ENCODE results near the gene ADI1. TPM values are rescaled to one million over a fixed set of nuclear protein-coding genes. Genes with fewer than 3 reads are reported as not detected.

ADI1 gene
- total RNA-seq, 2 donors from 2014 or later: 83.2 to 83.5 TPM

DNA sequence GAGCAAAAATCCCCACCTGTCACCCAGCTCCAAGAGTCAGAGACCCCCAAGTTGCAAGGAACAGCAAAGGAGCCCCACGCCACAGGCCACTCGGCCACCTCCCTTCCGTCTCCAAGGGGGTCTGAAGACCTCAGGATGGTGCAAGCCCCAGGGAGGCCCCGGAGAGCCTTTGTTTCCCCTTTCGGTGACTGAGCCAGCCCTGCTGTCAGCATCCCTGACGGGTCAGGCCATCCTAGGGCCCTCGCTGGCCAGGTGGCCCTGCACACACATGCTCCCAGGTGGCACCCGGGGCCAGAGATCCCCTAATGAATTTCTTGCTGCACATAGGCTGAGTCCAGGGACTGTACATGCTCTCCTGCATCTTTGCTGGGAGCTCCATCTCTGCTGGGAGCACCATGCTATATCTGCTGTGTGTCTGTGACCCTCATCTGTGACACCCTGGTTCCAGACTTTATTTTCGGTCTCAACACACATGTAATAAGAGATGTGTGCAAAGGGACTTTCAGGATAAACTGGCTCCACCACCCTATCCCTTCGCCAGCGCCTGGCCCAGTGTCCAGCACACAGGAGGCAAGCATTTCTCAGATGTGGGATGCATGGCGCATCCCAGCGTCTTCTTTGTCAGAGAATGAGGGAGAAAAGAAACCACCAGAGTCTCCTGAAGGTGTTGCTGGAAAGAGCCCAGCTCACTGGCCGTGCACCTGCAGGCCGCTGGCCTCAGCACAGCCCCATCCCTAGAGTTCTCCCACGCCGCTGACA lies 27.4 kb downstream of the ADI1 start:
- no peaks in the 10 kb centered on the region for H3K4me1 ChIP-seq
- TF ChIP-seq, protein P1, sequence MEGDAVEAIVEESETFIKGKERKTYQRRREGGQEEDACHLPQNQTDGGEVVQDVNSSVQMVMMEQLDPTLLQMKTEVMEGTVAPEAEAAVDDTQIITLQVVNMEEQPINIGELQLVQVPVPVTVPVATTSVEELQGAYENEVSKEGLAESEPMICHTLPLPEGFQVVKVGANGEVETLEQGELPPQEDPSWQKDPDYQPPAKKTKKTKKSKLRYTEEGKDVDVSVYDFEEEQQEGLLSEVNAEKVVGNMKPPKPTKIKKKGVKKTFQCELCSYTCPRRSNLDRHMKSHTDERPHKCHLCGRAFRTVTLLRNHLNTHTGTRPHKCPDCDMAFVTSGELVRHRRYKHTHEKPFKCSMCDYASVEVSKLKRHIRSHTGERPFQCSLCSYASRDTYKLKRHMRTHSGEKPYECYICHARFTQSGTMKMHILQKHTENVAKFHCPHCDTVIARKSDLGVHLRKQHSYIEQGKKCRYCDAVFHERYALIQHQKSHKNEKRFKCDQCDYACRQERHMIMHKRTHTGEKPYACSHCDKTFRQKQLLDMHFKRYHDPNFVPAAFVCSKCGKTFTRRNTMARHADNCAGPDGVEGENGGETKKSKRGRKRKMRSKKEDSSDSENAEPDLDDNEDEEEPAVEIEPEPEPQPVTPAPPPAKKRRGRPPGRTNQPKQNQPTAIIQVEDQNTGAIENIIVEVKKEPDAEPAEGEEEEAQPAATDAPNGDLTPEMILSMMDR (IDR thresholded peaks at IDR 0.05): no peak
- no peaks in the 10 kb centered on the region for H3K27me3 ChIP-seq
- no peak overlapping the region for H3K4me3 ChIP-seq
- H3K9me3 ChIP-seq: no peaks in the 10 kb centered on the region
- no peak for DNase-seq
- intact Hi-C loops (cut with DNase I): no loop called here
- H3K27ac ChIP-seq: no peak overlapping the region
- H3K9ac ChIP-seq (ENCODE audit: low read depth in 2 of 2, low read length in 2 of 2): no peak overlapping the region
- peaks cover 4% of the 10 kb centered on the region for H3K36me3 ChIP-seq

DNA sequence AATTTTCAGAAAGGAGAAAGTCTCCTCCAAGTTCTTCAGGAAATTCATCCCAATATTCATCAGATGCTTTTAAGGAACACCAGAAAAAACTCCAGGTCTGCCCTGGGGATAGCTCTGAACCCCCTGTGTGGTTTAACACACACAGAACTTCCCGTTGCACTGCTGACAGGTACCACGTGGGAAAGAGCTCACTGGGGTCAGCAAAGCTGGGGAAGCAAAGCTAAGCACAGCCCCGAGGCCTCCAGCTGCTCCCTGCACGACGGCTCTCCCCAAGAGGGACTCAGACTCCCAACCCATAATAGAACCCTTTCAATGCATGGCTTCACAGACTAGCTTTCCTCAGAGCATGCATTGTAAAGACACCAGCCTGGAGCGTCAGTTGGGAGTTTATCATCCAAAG lies 28.0 kb downstream of the ADI1 start:
- Histone ChIP-seq H3K36me3 (no peaks in the 10 kb centered on the region), H3K9ac (ENCODE audit: low read depth in 2 of 2, low read length in 2 of 2) (no peak overlapping the region), H3K27ac (no peak overlapping the region), H3K4me3 (no peak overlapping the region), H3K4me1 (no peaks in the 10 kb centered on the region), H3K27me3 (no peaks in the 10 kb centered on the region), H3K9me3 (no peaks in the 10 kb centered on the region)
- intact Hi-C loops (cut with DNase I): no loop called here
- no peak for DNase-seq
- TF ChIP-seq, protein P1 (IDR thresholded peaks at IDR 0.05): no peak

DNA sequence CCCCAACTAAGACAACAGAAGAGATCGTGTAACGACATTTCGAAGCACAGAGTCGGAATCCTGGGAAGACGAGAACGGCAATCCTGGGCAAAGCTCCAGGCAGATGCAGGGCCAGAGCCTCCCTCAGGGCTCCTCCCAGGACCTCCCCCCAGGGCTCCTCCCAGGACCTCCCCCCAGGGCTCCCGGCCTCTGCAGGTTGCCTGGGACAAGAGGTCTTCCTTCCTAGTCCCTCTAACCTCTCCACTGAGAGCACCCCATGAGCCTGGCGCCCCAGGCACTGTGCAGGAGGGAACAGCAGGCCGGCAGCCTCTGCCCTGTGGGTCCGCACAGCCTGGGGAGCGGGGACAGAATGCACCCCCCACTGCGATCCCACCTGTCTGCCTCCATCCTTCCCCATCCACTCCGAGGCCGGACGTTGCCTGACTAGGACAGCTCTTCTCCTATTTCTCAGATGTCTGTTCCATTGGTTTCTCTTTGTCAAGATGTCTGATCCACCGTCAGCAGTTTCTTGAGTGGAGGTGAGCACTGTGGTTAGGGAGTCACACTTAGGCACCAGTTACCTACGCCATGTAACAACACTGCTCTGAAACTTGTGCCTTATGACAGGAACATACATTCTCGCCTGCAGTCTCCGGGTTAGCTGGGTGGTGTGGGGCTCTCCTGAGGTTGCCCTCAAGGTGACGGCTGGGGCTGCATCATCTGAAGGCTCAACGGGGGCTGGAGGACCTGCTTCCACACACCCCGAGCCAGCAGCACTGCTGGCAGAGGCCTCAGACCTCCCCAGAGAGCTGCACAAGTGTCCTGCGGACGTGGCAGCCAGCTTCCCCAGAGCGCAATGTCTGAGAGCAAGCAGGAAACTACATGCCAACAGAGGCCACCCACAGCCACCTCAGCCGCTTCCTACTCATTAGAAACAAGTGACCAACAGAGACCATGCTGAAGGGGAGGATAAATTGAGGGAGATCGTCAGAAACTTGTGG lies 28.9 kb downstream of the ADI1 start:
- H3K27me3 ChIP-seq: no peaks in the 10 kb centered on the region
- no peaks in the 10 kb centered on the region for H3K4me1 ChIP-seq
- no peaks in the 10 kb centered on the region for H3K9me3 ChIP-seq
- H3K27ac ChIP-seq: no peak overlapping the region
- H3K9ac ChIP-seq (ENCODE audit: low read depth in 2 of 2, low read length in 2 of 2): peak overlapping the region in 1 of 2 donors; percentile 1
- TF ChIP-seq, protein P1 (IDR thresholded peaks at IDR 0.05): no peak
- intact Hi-C loops (cut with DNase I): no loop called here
- H3K4me3 ChIP-seq: no peak overlapping the region
- DNase-seq: no peak
- H3K36me3 ChIP-seq: no peaks in the 10 kb centered on the region

DNA sequence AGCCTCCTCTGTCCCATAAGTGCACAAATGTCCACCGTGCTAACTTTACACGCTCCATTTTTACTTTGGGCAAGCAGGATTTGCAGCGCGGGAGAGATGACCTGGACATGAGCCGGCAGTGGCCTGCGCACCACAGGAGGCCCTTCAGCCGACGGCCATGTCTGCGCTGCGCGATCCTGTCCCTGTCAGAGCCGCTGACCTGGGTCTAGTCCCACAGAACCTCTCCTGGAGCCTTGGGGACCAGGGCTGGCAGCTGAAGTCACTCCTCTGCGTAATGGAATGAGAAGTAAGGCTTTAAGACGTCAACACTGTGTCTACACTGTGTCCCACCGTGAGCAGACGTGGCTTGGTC lies 29.6 kb downstream of the ADI1 start:
- TF ChIP-seq, protein P1 (IDR thresholded peaks at IDR 0.05): no peak
- no peak for DNase-seq
- H3K4me3 ChIP-seq: no peak overlapping the region

DNA sequence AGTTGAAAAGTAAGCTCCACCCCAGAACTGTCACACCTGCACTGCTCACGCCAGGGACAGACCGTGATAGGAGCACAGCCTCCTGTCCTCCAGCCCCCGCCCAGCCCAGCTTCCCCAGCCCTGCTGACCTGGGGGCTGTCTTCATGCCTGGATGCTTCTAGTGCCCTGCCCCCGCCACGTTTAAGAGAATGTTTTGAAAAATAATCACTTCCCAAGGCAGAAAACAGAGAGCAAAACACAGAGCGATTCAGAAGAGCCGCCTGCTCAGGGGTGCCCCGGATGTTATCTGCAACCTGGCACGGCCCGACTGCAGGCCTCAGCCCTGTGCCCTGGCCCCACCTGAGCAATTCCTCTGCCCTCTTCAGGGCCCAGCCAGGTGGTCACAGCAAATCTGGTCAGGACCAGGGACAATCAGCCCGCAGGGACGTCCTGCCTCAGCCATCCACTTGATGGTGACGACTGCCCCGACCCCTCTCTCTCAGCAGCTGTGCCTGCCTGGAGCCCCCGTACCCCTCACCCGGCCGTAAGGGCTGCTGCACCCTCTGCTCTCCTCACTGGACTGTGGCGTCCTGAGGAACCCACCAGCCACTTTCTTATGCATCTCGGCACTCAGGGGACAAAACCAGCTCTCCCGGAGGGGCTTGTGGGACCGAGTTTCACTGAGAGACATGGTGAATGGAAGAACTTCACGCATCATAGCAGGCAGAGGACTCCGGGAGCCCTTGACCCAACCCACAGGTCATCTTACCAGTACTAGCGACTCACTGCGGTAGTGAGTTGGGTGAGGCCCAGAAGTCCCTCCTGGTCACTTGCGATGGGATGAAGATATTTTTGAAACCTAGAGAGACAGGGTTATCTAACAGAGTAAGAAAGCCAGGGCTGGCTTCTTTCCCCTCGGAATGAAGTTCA lies 30.2 kb downstream of the ADI1 start:
- Histone ChIP-seq H3K9me3 (no peaks in the 10 kb centered on the region), H3K9ac (ENCODE audit: low read depth in 2 of 2, low read length in 2 of 2) (no peak overlapping the region), H3K4me3 (no peak overlapping the region), H3K27me3 (no peaks in the 10 kb centered on the region), H3K36me3 (no peaks in the 10 kb centered on the region), H3K27ac (no peak overlapping the region), H3K4me1 (no peaks in the 10 kb centered on the region)
- DNase-seq: no peak
- intact Hi-C loops (cut with DNase I): no loop called here
- TF ChIP-seq, protein P1 (IDR thresholded peaks at IDR 0.05): no peak

More for the DNA sequence above, 29.6 kb downstream of the ADI1 start:
- Histone ChIP-seq H3K9ac (ENCODE audit: low read depth in 2 of 2, low read length in 2 of 2) (no peak overlapping the region), H3K9me3 (no peaks in the 10 kb centered on the region), H3K27me3 (no peaks in the 10 kb centered on the region), H3K36me3 (no peaks in the 10 kb centered on the region), H3K27ac (no peak overlapping the region), H3K4me1 (no peaks in the 10 kb centered on the region)
- intact Hi-C loops (cut with DNase I): no loop called here

Data from colonic mucosa (tissue), 4 donors.